GM12892 (cell line): ENCODE measurements around the gene CLDN24.
"Not testable (repeated sequence)": the region's sequence is repeated elsewhere in the genome, so short reads cannot be mapped to it uniquely, and the experiment has no call there.

Source experiments
- DNase-seq: peaks from one replicate; pipeline ENCODE4 v3.0.0; 2011; ENCODE audit not compliant: insufficient read length
- FAIRE-seq: peaks from 2 replicates; lab custom pipeline; 2011; peaks lifted over from hg19 to GRCh38; lab: Jason Lieb, UNC
- POLR2A ChIP-seq: IDR thresholded peaks from 2 replicates; pipeline ENCODE4 v1.6.1; 2011; ENCODE audit warnings: low read depth, low read length, control low read depth
- POLR2AphosphoS5 ChIP-seq: IDR thresholded peaks from 2 replicates; pipeline ENCODE4 v1.6.1; 2011; ENCODE audit warnings: low read depth, low read length, control low read depth
- TAF1 ChIP-seq: IDR thresholded peaks from 2 replicates; pipeline ENCODE4 v1.6.1; 2011; ENCODE audit warnings: low read depth, mild to moderate bottlenecking, control low read depth, low read length, borderline replicate concordance

Gene CLDN24

DNA sequence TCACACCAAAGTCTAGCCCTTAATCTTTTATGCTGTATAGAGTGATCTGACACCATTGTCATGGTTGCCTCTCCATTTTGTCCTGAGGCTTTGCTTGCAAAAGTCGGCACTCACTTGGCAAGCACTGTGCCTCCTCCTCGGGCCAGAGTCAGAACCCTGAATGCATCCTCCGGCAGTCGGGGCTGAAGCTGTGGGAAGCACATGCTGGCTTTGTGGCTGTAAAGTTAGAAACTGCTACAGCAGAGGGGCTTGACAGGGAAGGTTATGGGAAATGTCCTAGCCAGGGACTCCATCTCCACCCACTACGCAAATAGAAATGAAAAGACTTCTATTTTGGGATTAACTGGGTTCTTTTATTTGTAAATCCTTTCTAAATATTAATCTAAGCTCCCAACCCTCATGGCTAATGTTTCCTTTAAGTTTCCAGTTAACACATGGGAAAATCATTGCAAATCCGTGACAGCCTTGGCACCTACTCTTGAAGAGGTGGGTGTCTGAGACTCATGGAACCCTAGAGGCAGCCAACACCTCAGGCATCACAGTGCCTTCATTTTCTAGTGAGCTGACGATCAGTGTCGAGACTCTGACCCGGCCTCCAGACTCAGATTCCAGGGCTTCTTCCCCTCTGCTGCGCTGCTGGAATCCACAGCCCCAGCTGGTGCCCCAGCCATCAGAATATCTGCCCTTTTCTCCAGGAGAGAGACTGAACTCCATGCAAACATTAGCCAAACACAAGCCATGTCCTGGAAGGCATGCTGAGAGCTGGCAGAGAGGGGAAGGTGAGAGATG lies 7.9 kb upstream of the CLDN24 start:
- DNase-seq = no peak
- TF ChIP-seq POLR2AphosphoS5 = no peak
- no peak for FAIRE-seq

GRCh38 chr4:183329244-183329643 lies 7.0 kb upstream of the CLDN24 start:
- DNase-seq (no peak), FAIRE-seq (no peak)

GRCh38 chr4:183328832-183329231 lies 6.6 kb upstream of the CLDN24 start:
- DNase-seq (no peak), FAIRE-seq (no peak)
- no peak for TF ChIP-seq TAF1
- no peak for TF ChIP-seq POLR2AphosphoS5
- TF ChIP-seq POLR2A = no peak

More at GRCh38 chr4:183329244-183329643, 7.0 kb upstream of the CLDN24 start:
- TF ChIP-seq POLR2AphosphoS5 (no peak), TAF1 (no peak), POLR2A (no peak)

DNA sequence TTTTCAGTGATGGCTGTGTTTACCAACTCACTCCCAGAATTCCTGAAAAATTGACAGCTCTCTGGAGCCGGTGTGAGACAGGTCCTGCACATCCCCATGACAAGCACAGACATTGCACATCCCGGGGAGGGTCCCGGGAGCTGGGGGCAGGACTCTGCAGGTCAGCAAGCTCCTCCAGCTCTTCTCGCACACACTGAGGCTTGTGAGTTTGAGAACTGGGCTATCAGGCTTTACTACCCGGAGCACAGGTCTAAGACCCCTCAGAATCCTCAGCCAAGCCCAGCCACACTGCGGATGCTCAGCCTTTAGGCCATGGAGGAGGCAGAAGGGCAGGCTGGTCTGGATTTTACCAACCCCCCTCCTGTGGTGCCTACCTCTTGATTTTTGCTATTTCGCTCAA lies 5.6 kb upstream of the CLDN24 start:
- no peak for TF ChIP-seq POLR2A
- no peak for TF ChIP-seq POLR2AphosphoS5
- TF ChIP-seq TAF1 = no peak
- DNase-seq = no peak
- no peak for FAIRE-seq

GRCh38 chr4:183326853-183327252 lies 4.6 kb upstream of the CLDN24 start:
- DNase-seq (no peak), FAIRE-seq (no peak)
- TF ChIP-seq POLR2A = no peak
- TF ChIP-seq TAF1 = no peak
- TF ChIP-seq POLR2AphosphoS5 = no peak

GRCh38 chr4:183326387-183326786 lies 4.2 kb upstream of the CLDN24 start:
- not testable (repeated sequence) for FAIRE-seq, DNase-seq

DNA sequence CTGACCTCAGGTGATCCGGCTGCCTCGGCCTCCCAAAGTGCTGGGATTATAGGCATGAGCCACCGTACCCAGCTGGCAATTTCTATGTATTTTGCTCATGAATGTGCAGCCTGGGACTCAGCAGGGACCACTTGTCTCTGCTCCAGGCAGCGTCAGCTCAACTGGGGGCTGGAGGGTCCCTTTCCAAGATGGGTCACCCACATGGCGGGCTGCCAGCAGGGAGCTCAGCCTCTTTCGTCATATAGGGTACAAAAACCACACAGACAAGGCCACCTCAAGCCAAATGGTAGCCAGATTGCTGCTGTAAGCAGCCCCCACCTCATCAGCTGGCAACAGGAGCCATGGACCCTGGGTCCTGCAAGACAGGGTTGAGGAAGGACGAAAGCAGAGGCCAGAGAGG lies 2.4 kb upstream of the CLDN24 start:
- TF ChIP-seq POLR2A = no peak
- TF ChIP-seq TAF1 = no peak
- no peak for TF ChIP-seq POLR2AphosphoS5
- DNase-seq = no peak
- no peak for FAIRE-seq

DNA sequence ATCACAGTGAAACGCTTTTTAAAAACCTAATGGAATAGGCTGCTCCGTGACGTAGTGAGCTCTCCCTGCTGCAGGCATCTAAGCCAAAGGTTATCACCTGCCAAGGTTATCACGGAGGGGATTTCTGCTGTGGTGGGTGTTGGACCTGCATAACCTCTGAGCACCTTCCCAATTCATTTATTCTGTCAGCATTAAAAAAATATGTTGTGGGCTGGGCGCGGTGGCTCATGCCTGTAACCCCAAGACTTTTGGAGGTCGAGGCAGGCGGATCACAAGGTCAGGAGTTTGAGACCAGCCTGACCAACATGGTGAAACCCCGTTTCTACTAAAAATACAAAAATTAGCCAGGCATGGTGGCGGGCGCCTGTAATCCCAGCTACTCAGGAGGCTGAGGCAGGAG lies 1.8 kb upstream of the CLDN24 start:
- not testable (repeated sequence) for DNase-seq, FAIRE-seq

DNA sequence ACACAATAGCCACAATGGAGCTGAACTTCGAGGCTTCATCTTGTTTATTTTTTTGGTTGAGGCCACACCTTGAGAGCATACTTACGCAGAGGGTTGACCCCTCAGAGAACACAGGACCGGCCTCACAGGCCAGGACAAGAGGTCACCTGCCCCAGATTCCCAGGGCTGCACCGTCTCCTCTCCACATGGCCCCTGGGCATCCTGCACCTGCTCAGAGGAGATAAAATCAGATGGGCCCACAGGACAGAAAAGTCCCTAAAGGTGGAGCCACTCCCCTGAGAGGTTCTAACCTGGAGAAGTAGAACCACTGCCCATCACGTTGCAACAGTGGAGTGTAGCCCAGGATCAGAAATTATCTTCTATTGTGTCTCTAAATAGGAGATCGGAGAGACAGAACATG lies 1.1 kb upstream of the CLDN24 start:
- TF ChIP-seq POLR2A (no peak), TAF1 (no peak), POLR2AphosphoS5 (no peak)
- DNase-seq = no peak
- no peak for FAIRE-seq

DNA sequence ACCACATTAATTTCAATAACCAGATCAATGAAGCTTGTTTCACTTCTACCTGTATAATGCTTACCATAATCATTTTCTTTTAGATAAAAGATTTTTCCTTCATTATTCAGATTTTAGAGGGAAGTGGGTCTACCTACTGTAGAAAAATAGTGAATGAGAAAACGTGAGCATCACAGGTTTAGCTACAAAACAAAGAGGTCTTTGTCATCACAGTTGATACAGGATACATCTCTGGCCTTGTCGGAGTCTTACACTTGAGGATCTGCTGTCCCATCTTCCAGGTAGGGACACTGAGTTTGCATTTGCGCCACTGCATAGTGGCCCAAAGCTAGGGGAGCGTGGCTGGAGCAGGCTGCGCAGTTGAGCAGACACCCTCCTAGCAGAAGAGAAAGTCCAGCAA lies 710 bp downstream of the CLDN24 start:
- FAIRE-seq (no peak), DNase-seq (no peak)
- TF ChIP-seq POLR2AphosphoS5 (no peak), TAF1 (no peak), POLR2A (no peak)

GRCh38 chr4:183321079-183321478 lies 1.1 kb downstream of the CLDN24 start:
- FAIRE-seq = no peak
- no peak for DNase-seq

DNA sequence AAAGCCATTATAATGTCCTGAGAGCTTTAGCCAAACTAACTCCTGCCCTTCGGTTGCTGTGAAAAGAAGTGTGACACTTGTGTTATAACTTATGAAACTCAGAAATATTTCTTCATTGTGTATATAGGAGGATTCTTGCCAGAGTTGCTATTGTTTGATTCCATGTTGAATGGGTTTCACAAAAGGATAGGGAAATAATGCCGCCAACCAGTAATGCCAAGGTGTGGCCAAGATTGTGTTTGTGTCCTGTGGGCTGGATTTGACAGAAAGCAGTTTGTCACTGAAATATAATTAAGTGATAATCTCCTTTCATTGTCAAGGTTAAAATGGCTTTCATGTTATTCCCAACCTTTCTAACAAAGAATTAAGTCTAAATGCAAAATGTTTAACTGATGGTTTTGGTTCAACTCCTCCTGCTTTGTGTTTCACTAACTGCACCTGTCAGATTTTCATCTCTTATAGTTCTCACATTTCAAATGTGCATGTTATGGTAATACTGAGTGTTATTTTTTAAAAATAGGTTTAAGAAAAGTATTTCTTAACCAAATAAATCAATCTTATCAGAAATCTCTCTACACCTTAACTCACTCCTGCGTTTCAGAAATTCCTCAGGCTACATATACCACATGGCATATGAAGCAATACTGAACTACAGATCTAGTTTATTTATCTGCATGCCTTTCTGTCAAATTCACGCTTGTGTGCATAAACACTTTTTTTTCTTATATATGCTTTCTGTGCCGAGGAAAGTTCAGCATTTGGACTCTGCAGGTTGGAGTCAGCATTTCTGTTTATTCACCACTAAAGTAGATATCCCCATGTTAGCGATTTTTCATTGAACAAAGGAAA lies 1.8 kb downstream of the CLDN24 start, which contains the start of gene CLDN22:
CLDN22 (minus strand) TSS at position 66 of the 849 bp plus-strand sequence; CDS start at position 8, 58 bp downstream.
- TF ChIP-seq POLR2A = no peak
- TF ChIP-seq POLR2AphosphoS5 = no peak
- no peak for TF ChIP-seq TAF1
- DNase-seq = no peak
- FAIRE-seq = no peak

More at GRCh38 chr4:183321079-183321478, 1.1 kb downstream of the CLDN24 start:
- TF ChIP-seq POLR2A = no peak
- TF ChIP-seq POLR2AphosphoS5 = no peak
- TF ChIP-seq TAF1 = no peak
